HG03196 (cell line): Measurements from ENCODE around the gene GNPTAB.

Source experiments
- ATAC-seq: cut with Tn5 transposase; IDR thresholded peaks from one replicate; pipeline ENCODE4 v1.9.1; 2021; ENCODE audit not compliant: unreplicated experiment

The GNPTAB gene

DNA sequence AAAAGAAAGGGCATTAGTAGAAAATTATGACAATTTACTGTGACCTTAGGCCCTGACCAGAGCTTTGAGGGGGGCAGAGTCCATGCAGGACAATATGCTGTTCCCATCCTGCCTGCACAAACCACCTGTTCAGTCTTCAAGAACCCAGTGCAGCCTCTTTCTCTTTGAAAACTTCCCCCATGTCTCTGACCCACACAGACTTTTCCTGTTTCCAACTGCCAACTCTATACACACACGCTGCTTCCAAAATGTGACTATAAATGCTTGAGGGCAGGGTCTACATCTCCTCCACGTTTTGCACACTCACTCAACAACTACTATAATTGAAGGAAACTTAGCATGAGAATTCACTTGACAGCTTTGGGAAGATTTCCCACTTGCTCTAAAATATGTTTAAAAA is 54.9 kb downstream of the GNPTAB start:
- ATAC-seq = no peak

DNA sequence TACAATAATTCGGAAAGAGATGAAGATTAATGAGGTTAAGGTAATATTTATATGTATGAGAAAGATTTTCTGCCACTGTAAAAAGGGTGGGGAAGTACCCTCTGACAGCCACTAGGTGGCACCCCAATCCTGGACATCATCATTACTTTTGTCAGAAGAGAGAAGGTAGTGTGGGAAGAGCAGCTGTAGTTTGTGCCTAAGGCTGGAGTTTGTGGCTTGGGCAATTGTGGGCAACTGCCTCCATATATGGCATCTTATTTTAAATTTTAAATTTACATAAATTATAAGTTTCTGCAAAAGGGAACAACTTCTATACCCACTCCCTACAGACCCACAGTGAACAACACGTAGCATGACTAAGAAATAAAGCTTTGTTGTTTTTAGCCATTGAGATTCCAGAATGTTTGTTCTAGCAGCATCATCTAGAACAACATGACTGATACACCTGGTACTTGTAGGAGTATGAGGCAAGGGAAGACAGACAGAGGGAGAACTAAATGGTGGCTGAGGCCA is 57.1 kb downstream of the GNPTAB start:
- ATAC-seq = peak; percentile 79

DNA sequence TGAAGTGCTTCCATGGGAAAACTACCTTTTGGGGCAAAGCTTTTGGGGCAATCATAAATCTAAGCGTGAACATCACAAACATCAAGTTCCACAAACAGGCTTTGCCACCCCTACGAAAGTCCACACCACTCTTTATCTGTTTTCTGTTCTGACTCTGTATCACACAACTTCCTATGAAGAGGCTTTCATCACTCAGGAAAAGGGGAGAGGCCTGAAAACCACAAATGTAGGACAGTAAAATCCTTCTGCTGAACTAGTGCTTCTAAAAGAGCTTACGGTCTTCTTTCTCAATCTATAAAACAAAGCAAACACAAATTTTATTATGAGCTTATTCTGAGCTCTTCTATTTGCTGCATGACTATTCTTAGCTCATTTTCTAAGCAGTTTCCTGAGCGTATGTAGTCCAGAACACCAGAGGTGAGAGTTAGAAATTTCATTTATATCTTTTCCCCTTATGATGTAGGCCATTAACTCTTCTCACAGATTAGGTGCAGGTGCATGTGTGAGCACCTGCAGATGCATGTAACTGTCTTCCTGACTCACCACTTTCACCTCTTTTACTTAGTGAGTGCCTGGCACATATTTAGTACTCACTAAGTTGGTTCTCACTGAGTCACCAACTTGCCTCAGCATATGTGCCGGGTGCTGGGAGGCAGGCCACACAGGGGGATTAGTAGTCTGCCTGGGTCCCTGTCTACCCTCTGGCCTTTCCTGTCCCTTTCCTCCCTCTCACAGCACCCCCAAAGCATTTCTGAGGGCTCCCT is 58.6 kb downstream of the GNPTAB start:
- ATAC-seq = no peak

DNA sequence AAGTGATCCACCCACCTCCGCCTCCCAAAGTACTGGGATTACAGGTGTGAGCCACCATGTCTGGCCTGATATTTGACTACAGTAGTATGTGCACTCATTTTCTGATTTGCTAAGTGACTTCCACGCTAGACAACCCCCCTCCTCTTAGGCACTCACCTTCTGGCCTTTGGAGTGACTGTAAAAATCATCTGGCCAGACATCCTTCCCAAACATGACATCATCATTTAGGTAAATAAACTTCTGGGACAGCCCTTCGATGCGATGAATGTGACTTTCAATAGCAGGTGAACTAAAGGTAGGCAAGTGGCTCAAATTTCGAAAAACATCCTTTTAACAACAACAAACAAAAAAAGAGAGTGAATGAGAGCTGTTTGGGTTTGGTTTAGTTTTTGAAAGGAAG is 60.9 kb downstream of the GNPTAB start:
- no peak for ATAC-seq

DNA sequence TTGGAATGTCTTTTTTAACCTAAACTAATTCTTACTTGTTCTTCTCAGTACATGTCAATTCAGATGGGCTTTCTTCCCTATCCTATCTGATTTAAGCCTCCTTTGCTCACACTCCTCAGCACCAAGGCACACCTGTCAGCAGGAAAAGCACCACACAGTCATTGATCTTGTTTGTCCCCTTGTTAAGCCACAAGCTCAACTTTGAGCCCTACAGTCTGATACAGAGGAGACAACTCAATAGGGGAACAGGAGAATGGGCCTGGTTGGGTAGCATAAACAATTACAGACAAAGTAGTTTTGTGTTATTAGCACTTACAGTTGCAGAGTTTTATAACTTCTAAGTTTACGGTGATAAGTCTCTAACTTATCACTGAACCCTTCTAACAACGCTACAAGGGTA is 62.0 kb downstream of the GNPTAB start:
- no peak for ATAC-seq

GRCh38 chr12:101767537-101767936 is 63.2 kb downstream of the GNPTAB start:
- no peak for ATAC-seq

DNA sequence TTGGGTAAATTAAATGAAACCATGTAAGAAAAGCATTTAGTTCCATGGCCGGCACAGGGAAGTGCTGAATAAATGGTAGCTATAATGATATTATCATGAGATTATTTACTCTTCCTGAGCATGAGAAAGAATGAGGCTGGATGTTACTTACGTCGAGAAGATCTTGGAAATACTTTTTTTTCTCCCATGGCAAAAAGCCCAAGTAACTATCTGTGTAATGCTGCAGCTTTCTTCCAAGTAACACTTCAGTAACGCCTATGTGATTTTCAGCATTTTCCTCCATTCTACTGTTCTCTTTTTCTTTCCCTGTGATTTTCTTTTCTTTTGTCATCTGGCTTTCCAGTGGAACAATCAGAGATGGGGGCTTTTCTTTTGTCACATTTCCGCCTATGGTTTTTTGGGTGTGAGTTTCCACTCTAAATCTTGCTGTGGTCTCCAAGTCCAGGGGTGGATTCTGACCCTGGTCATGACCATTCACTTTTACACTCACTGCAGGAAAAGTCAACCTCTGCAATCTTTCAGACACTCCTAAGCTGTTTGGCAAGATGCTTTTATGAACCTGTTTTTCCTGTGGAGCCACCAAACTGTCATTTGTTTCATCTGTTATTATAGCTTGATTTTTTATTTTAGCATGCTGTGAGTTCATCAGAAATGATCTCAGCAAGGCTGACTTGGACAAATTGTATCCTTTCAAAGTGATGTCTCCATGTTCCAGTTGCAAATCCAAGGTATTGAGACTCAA is 66.5 kb downstream of the GNPTAB start:
- no peak for ATAC-seq

- no peak for ATAC-seq
Measured at GRCh38 chr12:101763246-101763931, 67.4 kb downstream of the GNPTAB start.

DNA sequence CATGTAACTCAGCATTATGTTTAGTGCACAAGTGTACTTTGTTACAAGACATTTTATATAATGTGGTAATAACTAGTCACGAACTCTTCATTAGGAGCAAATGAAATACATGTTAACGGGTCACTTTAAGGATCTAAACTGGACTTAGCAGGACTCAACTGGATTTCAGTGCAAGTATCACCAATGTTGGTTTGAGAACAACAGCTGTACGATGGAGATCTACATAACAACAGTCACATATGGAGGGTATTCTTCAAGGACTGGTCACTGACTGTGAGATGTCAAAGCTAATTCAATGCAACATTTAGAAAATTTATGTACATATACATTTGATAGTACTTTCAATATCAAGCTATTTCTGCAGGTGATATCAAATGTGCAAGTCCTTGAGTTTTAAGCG is 69.0 kb downstream of the GNPTAB start:
- no peak for ATAC-seq

GRCh38 chr12:101761350-101761749 is 69.4 kb downstream of the GNPTAB start:
- no peak for ATAC-seq

DNA sequence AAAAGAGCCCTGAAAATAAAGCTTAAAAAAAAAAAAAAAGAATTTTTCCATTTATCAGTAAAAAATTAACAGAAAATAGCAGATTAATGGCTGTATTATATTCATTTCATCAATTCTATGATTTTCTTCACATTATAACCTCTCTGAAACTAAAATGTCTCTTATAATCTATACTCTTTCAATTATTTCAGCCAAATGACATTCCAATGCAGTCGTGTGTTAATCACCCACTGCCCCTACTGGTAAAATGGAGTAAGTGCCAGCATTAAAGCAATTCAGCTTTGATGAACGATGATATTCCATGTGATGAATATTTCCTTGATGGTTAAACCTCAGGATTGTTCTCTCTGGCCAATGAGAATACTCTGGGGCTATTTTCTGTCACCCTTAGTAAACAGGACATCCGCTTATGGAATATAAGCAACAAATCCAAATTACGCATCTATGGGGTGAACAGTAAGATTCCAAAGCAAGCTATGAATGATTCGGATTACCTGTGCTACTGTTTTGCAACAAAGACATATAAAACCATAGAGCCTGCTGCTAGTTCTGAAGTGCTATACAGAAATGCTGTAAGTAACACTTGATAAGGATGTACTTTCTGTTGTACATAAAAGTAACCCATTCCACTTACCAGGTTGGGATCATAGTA is 71.2 kb downstream of the GNPTAB start:
- ATAC-seq = no peak

DNA sequence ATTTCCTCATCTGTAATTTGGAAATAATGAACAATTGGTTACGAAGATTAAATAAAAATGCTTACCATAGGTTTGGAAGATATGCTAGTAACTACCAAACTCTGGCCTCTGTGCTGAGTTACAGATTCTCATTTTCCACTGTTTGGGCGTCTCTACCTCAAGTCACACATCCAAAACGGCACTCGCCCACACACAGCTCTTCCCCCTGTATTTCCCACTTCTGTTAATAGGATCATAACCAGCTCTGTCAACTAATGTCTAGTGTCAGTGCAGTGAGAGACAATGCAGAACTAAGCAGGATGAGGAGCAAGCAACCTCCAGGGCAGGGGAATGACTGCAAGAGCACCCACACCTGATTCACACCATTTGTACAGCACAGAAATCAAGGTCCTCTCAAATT is 80.6 kb downstream of the GNPTAB start:
- no peak for ATAC-seq

GRCh38 chr12:101749657-101750056 is 81.1 kb downstream of the GNPTAB start:
- ATAC-seq = no peak

DNA sequence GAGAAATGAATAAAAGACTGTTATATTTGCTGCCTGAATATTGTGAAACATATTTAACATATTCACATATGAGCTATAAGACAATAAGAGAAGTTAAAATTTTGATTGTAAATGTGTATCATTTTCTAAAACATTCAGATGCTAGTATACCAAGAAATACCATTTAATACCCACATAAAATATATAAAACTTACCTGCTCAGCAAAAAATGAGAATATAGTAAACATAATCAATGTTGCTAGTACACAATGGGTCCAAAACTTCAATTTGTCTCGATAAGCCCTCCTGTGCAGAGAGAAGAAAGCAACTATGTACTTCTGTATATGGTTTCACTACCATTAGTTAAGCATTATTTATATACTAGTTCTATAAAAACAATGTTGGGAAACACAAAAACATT is 81.9 kb downstream of the GNPTAB start:
- no peak for ATAC-seq

DNA sequence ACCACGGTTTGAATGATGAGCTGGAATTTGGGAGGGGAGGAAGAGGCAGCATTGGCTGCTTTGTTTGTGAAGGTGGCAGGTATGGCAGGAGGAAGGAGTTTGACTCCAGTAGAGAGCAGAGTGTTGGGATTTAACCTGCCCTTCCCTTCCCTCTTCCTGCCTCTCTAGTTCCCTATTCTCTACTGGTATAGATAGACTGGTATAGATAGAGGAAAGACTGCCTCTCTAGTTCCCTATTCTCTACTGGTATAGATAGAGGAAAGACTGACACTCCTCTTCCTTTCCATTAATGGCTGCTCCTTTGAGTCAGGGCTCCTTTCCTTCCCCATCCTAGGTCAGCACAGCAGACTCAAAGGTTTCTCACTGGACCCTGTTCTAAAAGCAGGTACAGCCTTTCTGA is 83.1 kb downstream of the GNPTAB start:
- ATAC-seq = no peak

DNA sequence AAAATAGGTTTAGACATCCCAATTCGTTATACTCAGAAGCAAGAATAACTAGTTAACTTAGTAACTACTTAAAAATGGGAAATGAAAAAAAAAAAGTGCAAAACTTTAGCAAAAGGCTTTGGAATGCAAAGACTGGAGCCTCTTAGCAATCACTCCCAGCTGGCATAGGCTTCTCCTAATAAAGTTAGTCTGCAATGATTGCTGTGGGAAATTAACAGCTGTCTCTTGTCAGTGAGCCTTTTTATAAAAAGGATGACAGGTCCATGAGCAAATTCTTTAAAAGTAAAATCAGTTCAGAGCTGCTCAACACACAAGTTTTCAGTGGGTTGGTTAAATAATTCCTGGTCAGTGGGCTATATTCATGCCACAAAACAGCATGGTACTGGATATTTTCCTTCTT is 84.1 kb downstream of the GNPTAB start:
- ATAC-seq = no peak

GRCh38 chr12:101746196-101746595 is 84.6 kb downstream of the GNPTAB start:
- ATAC-seq = no peak

- ATAC-seq = no peak
Measured at GRCh38 chr12:101745481-101745880, 85.3 kb downstream of the GNPTAB start.

GRCh38 chr12:101743724-101744472 is 86.9 kb downstream of the GNPTAB start:
- ATAC-seq = peak; percentile 93

DNA sequence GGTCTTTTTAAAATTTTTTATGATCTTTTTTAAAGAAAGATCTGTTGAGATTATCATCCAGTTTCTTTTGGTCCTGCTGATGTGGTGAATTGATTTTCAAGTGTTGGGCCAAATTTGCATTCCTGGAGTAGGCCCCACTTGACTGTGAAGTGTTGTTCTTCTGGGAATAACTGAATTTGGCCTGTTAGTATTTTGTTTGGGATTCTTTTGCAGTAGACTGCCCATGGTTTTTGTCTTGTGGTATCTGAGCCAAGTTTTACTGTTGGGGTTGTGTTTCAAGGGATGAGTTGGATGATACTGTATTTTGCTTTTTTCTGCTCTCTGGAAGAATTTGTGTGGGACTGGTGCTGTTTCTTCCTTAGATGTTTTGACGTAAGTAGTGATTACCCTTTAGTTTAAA is 87.5 kb downstream of the GNPTAB start:
- ATAC-seq = no peak

- ATAC-seq = no peak
Measured at GRCh38 chr12:101740980-101741379, 89.8 kb downstream of the GNPTAB start.
